ENCODE measurements around the gene NSMF. TPM values are rescaled to one million over a fixed set of nuclear protein-coding genes. Genes with fewer than 3 reads are reported as not detected.

The NSMF gene
- 85.3 to 85.6 TPM (median 85.3 TPM) in 3 replicates for total RNA-seq

DNA sequence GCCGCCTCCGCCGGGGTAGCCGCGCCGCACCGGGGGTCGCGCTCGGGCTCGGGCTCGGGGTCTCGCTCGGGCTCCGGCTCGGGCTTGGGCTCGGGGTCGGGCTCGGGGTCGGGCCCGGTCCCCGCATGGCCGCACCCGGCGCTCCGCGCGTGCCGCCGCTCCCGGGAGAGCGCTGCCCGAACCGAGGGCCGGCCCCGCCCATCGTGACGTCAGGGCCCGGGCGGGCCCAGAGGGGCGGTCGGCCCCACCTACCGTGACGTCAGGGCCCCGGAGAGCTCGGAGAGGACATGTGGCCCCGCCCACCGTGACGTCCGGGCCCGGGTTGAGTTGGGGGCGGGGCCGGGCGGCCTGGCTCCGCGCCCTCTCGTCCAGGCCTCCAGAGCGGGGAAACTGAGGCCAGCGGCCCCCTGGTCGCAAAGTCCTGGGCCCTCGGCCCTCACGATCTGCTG is at the start of gene NSMF:
NSMF (minus strand) TSS at position 183 of the 449 bp plus-strand sequence. CDS start 232 bp downstream, outside the sequence.
- Mint-ChIP-seq H3K27me3 (ENCODE audit: low read depth) (peaks cover 24% of the 10 kb centered on the region), H3K4me3 (peak within 1 kb of the TSS; percentile 55), H3K36me3 (peaks cover 3% of the 10 kb centered on the region), H3K9me3 (no peaks in the 10 kb centered on the region), H3K4me1 (peaks cover 10% of the 10 kb centered on the region), H3K27ac (no peak within 1 kb of the TSS)
- peak; percentile 98 for DNase-seq (ENCODE audit: low spot score in 2 of 2, unreplicated experiment in 2 of 2)
- no peak for TF ChIP-seq CTCF (IDR thresholded peaks at IDR 0.05; ENCODE audit: unreplicated experiment)

- DNase-seq (ENCODE audit: low spot score in 2 of 2, unreplicated experiment in 2 of 2), result no peak
- peaks cover 25% of the 10 kb centered on the region for H3K9me3 Mint-ChIP-seq
- peaks cover 8% of the 10 kb centered on the region for H3K36me3 Mint-ChIP-seq
- H3K4me3 Mint-ChIP-seq, result no peak overlapping the region
- H3K27ac Mint-ChIP-seq, result no peak overlapping the region
- no peak for TF ChIP-seq CTCF (IDR thresholded peaks at IDR 0.05; ENCODE audit: unreplicated experiment)
- H3K4me1 Mint-ChIP-seq, result peaks cover 3% of the 10 kb centered on the region
- peaks cover 7% of the 10 kb centered on the region for H3K27me3 Mint-ChIP-seq (ENCODE audit: low read depth)
Observed at GRCh38 chr9:137506702-137507171, 47.6 kb upstream of the NSMF start.

DNA sequence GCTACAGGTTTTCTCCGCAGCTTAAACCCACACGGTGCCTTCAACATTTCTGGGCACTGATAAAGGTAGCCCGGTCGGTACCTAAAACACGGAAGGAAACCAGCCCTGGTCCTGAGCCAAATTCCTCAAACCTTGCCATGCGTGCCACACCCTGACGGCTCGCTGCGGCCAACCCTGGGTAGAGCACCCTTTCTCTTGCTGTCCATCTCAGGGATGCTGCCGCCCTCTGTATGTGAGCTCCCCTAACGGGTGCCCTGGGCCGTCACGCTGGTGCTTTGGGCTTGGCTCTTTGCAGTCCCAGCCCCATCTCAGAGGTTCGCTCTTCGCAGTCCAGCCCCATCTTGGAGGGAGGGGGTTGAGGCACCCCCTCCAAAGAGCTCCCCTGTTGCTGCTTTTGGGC is 47.1 kb upstream of the NSMF start:
- no peak overlapping the region for H3K4me3 Mint-ChIP-seq
- peaks cover 25% of the 10 kb centered on the region for H3K9me3 Mint-ChIP-seq
- H3K27ac Mint-ChIP-seq, result no peak overlapping the region
- H3K4me1 Mint-ChIP-seq, result peaks cover 2% of the 10 kb centered on the region
- no peak for DNase-seq (ENCODE audit: low spot score in 2 of 2, unreplicated experiment in 2 of 2)
- no peak for TF ChIP-seq CTCF (IDR thresholded peaks at IDR 0.05; ENCODE audit: unreplicated experiment)
- H3K27me3 Mint-ChIP-seq (ENCODE audit: low read depth), result peaks cover 8% of the 10 kb centered on the region
- H3K36me3 Mint-ChIP-seq, result peaks cover 10% of the 10 kb centered on the region

DNA sequence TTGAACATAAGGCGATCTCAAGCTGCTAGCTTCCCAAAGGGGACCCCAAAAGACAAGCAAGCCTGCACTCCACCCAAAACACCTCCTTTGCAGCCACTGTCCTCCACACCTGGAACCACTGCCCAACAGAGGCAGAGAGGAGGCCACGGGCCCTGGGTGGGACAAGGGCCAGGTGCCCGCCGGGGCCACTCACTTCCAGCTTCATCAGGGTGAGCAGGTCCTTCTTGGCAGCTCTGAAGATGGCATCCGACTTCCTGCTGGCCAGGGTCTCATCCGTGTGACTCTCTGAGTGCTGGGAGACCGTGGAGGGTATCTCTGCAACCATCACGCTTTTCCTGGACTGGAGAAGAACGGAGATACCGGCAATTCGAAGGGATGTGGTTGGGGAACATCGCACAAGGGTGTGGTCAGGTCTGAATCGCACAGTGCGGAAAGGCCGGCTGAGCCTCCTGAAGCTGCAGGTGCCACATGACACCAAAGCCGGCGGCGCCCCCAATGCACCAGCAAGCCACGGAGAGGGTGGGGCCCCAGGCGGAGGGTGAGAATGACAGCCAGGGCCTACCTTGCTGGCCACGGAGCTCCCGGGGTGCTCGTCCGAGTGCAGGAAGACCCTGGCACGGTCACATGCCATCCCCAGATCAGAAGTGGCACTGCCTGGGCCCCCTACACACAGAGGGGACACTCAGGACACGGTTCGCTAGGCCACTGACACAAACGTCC is 46.4 kb upstream of the NSMF start:
- Mint-ChIP-seq H3K27me3 (ENCODE audit: low read depth) (peaks cover 8% of the 10 kb centered on the region), H3K36me3 (peaks cover 10% of the 10 kb centered on the region), H3K4me1 (peaks cover 2% of the 10 kb centered on the region), H3K27ac (no peak overlapping the region), H3K9me3 (peaks cover 23% of the 10 kb centered on the region), H3K4me3 (no peak overlapping the region)
- no peak for DNase-seq (ENCODE audit: low spot score in 2 of 2, unreplicated experiment in 2 of 2)
- TF ChIP-seq CTCF (IDR thresholded peaks at IDR 0.05; ENCODE audit: unreplicated experiment), result no peak

- Mint-ChIP-seq H3K27ac (no peak overlapping the region), H3K9me3 (peaks cover 17% of the 10 kb centered on the region), H3K4me1 (peaks cover 2% of the 10 kb centered on the region), H3K36me3 (peaks cover 8% of the 10 kb centered on the region), H3K27me3 (ENCODE audit: low read depth) (peaks cover 8% of the 10 kb centered on the region), H3K4me3 (no peak overlapping the region)
- TF ChIP-seq CTCF (IDR thresholded peaks at IDR 0.05; ENCODE audit: unreplicated experiment), result no peak
- DNase-seq (ENCODE audit: low spot score in 2 of 2, unreplicated experiment in 2 of 2), result no peak
Observed at GRCh38 chr9:137504432-137504777, 45.3 kb upstream of the NSMF start.
